Measurements from ENCODE around the gene SCFD1. TPM values are rescaled to one million over a fixed set of nuclear protein-coding genes. Genes with fewer than 3 reads are reported as not detected.

SCFD1 gene
- total RNA-seq, 1 donor from 2014 or later, result 72.6 TPM

DNA sequence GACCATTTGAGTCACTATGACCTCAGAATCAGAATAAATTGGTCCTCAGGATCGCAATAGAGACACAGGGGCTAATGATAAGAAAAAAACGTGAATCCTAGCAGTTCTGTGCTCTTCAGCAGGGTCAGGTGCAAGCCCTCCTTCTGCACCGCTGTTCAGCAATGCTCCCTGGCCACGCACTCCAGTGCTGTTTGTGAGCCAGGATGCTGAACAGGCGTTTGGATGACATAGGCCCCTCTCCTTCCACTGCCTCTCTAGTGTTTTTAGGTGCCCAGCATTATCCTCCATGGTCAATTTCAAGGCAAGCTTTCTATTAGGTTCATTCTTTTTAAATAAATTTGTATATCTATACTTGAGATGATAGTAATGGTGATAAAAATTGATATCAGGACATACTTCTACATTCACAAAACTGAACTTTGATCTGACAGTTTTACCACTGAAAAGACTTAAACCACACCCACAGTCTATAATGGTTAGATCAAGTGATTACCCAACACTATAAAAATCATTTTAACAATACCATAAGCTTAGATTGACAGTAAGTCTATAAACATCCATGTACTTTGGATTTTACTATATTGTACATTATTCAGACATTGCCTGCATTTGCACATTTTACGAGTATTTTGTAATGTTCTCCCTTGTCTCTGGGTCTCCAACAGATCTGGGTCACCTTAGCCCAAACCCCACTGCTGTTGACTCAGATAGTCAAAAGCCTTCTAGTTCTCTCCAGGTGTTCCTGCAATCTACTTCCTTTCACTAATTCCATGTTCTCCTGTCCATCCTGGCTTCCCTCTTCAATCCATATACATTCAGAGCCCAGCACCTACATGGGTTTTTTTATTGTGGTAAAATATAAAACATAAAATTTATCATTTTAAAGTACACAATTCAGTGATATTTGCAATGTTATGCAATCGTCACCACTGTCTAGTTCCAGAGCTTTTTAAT, 137.3 kb downstream of the SCFD1 start:
- Histone ChIP-seq H3K27ac (no peak overlapping the region), H3K36me3 (no peaks in the 10 kb centered on the region), H3K9me3 (peaks cover 13% of the 10 kb centered on the region), H3K4me3 (no peak overlapping the region), H3K27me3 (no peaks in the 10 kb centered on the region), H3K4me1 (no peaks in the 10 kb centered on the region)
- intact Hi-C loops (cut with DNase I), result no loop called here
- ATAC-seq (no peak), DNase-seq (no peak)
- TF ChIP-seq, protein P1, sequence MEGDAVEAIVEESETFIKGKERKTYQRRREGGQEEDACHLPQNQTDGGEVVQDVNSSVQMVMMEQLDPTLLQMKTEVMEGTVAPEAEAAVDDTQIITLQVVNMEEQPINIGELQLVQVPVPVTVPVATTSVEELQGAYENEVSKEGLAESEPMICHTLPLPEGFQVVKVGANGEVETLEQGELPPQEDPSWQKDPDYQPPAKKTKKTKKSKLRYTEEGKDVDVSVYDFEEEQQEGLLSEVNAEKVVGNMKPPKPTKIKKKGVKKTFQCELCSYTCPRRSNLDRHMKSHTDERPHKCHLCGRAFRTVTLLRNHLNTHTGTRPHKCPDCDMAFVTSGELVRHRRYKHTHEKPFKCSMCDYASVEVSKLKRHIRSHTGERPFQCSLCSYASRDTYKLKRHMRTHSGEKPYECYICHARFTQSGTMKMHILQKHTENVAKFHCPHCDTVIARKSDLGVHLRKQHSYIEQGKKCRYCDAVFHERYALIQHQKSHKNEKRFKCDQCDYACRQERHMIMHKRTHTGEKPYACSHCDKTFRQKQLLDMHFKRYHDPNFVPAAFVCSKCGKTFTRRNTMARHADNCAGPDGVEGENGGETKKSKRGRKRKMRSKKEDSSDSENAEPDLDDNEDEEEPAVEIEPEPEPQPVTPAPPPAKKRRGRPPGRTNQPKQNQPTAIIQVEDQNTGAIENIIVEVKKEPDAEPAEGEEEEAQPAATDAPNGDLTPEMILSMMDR (IDR thresholded peaks at IDR 0.05), result no peak

- H3K9me3 ChIP-seq, result peaks cover 13% of the 10 kb centered on the region
- no peak overlapping the region for H3K4me3 ChIP-seq
- H3K27ac ChIP-seq, result no peak overlapping the region
- no peaks in the 10 kb centered on the region for H3K36me3 ChIP-seq
- DNase-seq (no peak), ATAC-seq (no peak)
- intact Hi-C loops (cut with DNase I), result no loop called here
- no peaks in the 10 kb centered on the region for H3K4me1 ChIP-seq
- H3K27me3 ChIP-seq, result no peaks in the 10 kb centered on the region
- TF ChIP-seq, protein P1 (IDR thresholded peaks at IDR 0.05), result no peak
Observed at GRCh38 chr14:30763891-30764290, 141.8 kb downstream of the SCFD1 start.

DNA sequence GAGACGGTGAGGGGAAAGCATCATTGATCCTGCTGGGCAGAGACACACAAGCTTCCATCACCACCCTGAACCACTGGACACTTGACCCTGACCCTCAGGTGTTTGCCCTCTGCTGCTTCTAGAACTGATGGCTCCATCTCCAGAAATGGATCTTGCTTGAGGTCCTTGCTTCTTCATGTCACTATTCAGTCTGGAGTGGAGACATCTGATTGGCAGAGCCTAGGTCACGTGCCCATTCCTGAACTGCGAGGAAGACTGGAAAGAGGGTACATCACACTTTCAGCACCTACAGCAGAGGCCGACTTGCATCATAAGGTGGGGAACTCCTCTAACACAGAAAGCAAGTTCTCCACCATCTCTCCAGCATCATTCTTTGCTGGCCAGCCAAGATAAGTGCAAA, 145.5 kb downstream of the SCFD1 start:
- H3K36me3 ChIP-seq, result no peaks in the 10 kb centered on the region
- H3K4me3 ChIP-seq, result no peak overlapping the region
- H3K4me1 ChIP-seq, result no peaks in the 10 kb centered on the region
- intact Hi-C loops (cut with DNase I), result no loop called here
- no peaks in the 10 kb centered on the region for H3K27me3 ChIP-seq
- ATAC-seq, result no peak
- no peak overlapping the region for H3K27ac ChIP-seq
- H3K9me3 ChIP-seq, result peaks cover 13% of the 10 kb centered on the region
- TF ChIP-seq, protein P1 (IDR thresholded peaks at IDR 0.05), result no peak
- no peak for DNase-seq

GRCh38 chr14:30768791-30769190, 146.7 kb downstream of the SCFD1 start:
- peaks cover 2% of the 10 kb centered on the region for H3K9me3 ChIP-seq
- H3K36me3 ChIP-seq, result no peaks in the 10 kb centered on the region
- H3K4me3 ChIP-seq, result no peak overlapping the region
- H3K27me3 ChIP-seq, result no peaks in the 10 kb centered on the region
- intact Hi-C loops (cut with DNase I), result no loop called here
- no peak overlapping the region for H3K27ac ChIP-seq
- TF ChIP-seq, protein P1 (IDR thresholded peaks at IDR 0.05), result no peak
- ATAC-seq, result no peak
- no peak for DNase-seq
- no peaks in the 10 kb centered on the region for H3K4me1 ChIP-seq

- Histone ChIP-seq H3K36me3 (no peaks in the 10 kb centered on the region), H3K27ac (no peak overlapping the region), H3K4me3 (no peak overlapping the region), H3K4me1 (no peaks in the 10 kb centered on the region), H3K9me3 (no peaks in the 10 kb centered on the region), H3K27me3 (no peaks in the 10 kb centered on the region)
- no peak for DNase-seq
- intact Hi-C loops (cut with DNase I), result no loop called here
- TF ChIP-seq, protein P1 (IDR thresholded peaks at IDR 0.05), result no peak
- no peak for ATAC-seq
Observed at GRCh38 chr14:30770376-30770775, 148.3 kb downstream of the SCFD1 start.

Data from upper lobe of right lung (tissue), 1 donor.